ENCODE data around the gene MON1B.

DNA sequence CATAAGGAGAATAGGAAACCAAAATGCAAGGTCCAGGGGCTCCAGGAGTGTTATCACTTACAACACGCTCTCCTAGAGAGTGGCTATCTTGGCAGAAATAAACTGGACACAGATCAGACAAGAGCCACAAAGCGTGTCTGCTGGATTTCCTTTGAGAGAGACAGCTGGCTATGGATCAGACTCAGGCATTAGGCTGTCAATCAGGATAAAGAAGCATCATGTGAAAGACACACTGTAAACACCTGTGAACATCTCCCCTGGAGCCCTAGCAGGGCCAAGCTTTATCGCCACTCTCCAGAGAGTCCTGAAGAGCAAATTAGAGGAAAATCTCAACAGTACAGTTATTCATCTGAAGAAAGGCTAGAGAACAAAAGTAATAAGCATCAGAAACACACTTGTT is 34.2 kb downstream of the MON1B start:
- TF ChIP-seq CEBPB (IDR thresholded peaks at IDR 0.05) (no peak), RAD21 (IDR thresholded peaks at IDR 0.05; ENCODE audit: low read depth) (no peak), TAF1 (IDR thresholded peaks at IDR 0.05; ENCODE audit: low read depth) (no peak), EP300 (IDR thresholded peaks at IDR 0.05; ENCODE audit: borderline replicate concordance) (no peak), FOXM1 (IDR thresholded peaks at IDR 0.05; ENCODE audit: borderline replicate concordance, low read depth) (no peak), CREB1 (IDR thresholded peaks at IDR 0.05; ENCODE audit: low read depth) (no peak)
- TF ChIP-seq, protein P1, sequence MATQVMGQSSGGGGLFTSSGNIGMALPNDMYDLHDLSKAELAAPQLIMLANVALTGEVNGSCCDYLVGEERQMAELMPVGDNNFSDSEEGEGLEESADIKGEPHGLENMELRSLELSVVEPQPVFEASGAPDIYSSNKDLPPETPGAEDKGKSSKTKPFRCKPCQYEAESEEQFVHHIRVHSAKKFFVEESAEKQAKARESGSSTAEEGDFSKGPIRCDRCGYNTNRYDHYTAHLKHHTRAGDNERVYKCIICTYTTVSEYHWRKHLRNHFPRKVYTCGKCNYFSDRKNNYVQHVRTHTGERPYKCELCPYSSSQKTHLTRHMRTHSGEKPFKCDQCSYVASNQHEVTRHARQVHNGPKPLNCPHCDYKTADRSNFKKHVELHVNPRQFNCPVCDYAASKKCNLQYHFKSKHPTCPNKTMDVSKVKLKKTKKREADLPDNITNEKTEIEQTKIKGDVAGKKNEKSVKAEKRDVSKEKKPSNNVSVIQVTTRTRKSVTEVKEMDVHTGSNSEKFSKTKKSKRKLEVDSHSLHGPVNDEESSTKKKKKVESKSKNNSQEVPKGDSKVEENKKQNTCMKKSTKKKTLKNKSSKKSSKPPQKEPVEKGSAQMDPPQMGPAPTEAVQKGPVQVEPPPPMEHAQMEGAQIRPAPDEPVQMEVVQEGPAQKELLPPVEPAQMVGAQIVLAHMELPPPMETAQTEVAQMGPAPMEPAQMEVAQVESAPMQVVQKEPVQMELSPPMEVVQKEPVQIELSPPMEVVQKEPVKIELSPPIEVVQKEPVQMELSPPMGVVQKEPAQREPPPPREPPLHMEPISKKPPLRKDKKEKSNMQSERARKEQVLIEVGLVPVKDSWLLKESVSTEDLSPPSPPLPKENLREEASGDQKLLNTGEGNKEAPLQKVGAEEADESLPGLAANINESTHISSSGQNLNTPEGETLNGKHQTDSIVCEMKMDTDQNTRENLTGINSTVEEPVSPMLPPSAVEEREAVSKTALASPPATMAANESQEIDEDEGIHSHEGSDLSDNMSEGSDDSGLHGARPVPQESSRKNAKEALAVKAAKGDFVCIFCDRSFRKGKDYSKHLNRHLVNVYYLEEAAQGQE (IDR thresholded peaks at IDR 0.05; ENCODE audit: low read depth) = no peak

Measured in Ishikawa (cell line).